ENCODE results near the gene MT1E.

DNA sequence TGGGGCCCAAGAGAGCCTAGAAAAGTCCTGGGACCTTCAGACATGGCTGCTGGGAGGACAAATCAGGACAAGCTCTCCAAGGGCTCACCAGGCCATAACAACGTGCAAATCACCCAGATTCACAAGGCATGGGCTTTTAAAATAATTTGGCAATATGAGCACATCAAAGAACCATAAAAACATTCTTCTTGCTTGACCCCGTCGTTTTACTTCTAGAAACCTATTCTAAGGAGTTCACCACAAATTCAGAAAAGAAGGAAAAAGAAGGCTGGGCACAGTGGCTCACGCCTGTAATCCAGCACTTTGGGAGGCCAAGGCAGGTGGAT lies 48.3 kb upstream of the MT1E start:
- no peak for TF ChIP-seq SP1 (IDR thresholded peaks at IDR 0.05; ENCODE audit: low read depth)
- TF ChIP-seq, protein P1, sequence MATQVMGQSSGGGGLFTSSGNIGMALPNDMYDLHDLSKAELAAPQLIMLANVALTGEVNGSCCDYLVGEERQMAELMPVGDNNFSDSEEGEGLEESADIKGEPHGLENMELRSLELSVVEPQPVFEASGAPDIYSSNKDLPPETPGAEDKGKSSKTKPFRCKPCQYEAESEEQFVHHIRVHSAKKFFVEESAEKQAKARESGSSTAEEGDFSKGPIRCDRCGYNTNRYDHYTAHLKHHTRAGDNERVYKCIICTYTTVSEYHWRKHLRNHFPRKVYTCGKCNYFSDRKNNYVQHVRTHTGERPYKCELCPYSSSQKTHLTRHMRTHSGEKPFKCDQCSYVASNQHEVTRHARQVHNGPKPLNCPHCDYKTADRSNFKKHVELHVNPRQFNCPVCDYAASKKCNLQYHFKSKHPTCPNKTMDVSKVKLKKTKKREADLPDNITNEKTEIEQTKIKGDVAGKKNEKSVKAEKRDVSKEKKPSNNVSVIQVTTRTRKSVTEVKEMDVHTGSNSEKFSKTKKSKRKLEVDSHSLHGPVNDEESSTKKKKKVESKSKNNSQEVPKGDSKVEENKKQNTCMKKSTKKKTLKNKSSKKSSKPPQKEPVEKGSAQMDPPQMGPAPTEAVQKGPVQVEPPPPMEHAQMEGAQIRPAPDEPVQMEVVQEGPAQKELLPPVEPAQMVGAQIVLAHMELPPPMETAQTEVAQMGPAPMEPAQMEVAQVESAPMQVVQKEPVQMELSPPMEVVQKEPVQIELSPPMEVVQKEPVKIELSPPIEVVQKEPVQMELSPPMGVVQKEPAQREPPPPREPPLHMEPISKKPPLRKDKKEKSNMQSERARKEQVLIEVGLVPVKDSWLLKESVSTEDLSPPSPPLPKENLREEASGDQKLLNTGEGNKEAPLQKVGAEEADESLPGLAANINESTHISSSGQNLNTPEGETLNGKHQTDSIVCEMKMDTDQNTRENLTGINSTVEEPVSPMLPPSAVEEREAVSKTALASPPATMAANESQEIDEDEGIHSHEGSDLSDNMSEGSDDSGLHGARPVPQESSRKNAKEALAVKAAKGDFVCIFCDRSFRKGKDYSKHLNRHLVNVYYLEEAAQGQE (IDR thresholded peaks at IDR 0.05; ENCODE audit: low read depth) = no peak
- TF ChIP-seq POLR2AphosphoS5 (IDR thresholded peaks at IDR 0.05; ENCODE audit: low read depth, low read length) = no peak
- TF ChIP-seq, protein P2, sequence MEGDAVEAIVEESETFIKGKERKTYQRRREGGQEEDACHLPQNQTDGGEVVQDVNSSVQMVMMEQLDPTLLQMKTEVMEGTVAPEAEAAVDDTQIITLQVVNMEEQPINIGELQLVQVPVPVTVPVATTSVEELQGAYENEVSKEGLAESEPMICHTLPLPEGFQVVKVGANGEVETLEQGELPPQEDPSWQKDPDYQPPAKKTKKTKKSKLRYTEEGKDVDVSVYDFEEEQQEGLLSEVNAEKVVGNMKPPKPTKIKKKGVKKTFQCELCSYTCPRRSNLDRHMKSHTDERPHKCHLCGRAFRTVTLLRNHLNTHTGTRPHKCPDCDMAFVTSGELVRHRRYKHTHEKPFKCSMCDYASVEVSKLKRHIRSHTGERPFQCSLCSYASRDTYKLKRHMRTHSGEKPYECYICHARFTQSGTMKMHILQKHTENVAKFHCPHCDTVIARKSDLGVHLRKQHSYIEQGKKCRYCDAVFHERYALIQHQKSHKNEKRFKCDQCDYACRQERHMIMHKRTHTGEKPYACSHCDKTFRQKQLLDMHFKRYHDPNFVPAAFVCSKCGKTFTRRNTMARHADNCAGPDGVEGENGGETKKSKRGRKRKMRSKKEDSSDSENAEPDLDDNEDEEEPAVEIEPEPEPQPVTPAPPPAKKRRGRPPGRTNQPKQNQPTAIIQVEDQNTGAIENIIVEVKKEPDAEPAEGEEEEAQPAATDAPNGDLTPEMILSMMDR (IDR thresholded peaks at IDR 0.05 in 2 of 3, conservative IDR thresholded peaks at IDR 0.05 in 1 of 3; ENCODE audit: borderline replicate concordance in 1 of 3, insufficient read depth in 1 of 3, low read depth in 2 of 3, low read length in 2 of 3) = no peak
- TF ChIP-seq CEBPB (IDR thresholded peaks at IDR 0.05; ENCODE audit: low read depth) = no peak
- TF ChIP-seq POLR2A (IDR thresholded peaks at IDR 0.05; ENCODE audit: borderline replicate concordance, extremely low read depth, insufficient read depth, insufficient read length) = no peak
- TF ChIP-seq JUND (IDR thresholded peaks at IDR 0.05) = no peak
- TF ChIP-seq EZH2 (IDR thresholded peaks at IDR 0.05) = no peak
- no peak for TF ChIP-seq ZFX (IDR thresholded peaks at IDR 0.05)
